Gastrocnemius medialis (tissue), 4 donors: ENCODE data around the gene SLC27A6.

ENCODE experiments used
- CTCF ChIP-seq, 5 experiments: fragments of 450-650 bp in 3 of 5; fragments of 200-600 bp in 2 of 5; sonication (generic) in 2 of 5; IDR thresholded peaks in 4 of 5; conservative IDR thresholded peaks in 1 of 5; 1 replicate in 4 of 5; 2 replicates in 1 of 5; pipeline ENCODE4 v1.5.1; 2016 to 2019; ENCODE audit warnings: antibody characterized with exemption in 5 of 5, mild to moderate bottlenecking in 3 of 5, moderate library complexity in 3 of 5
- POLR2A ChIP-seq, 2 donors: fragments of 450-650 bp; IDR thresholded peaks; one replicate each; pipeline ENCODE4 v1.6.1; 2017; ENCODE audit warnings: antibody characterized with exemption in 2 of 2, mild to moderate bottlenecking in 2 of 2, moderate library complexity in 2 of 2

- TF ChIP-seq POLR2A (IDR thresholded peaks at IDR 0.05): no peak
- TF ChIP-seq CTCF (IDR thresholded peaks at IDR 0.05 in 4 of 5, conservative IDR thresholded peaks at IDR 0.05 in 1 of 5): no peak
These were observed 37.2 kb downstream of the SLC27A6 start for GRCh38 chr5:129002527-129002842.
